Stimulated activated CD8-positive, alpha-beta memory T cell treated with anti-CD3 and anti-CD28 coated beads, Interleukin-4, amount 100 ng/mL, for 1 hour (primary cell): ENCODE results near the gene RNU1-1.
"Not testable (repeated sequence)": the region's sequence is repeated elsewhere in the genome, so short reads cannot be mapped to it uniquely, and the experiment has no call there.

ENCODE experiments used
- DNase-seq, 2 donors: peaks; one replicate each; pipeline ENCODE4 v3.0.0-alpha.2; 2020; ENCODE audit warnings: low read depth in 2 of 2, low spot score in 1 of 2

The RNU1-1 gene

GRCh38 chr1:16521679-16522078, 7.6 kb upstream of the RNU1-1 start:
- DNase-seq, result not testable (repeated sequence)

DNA sequence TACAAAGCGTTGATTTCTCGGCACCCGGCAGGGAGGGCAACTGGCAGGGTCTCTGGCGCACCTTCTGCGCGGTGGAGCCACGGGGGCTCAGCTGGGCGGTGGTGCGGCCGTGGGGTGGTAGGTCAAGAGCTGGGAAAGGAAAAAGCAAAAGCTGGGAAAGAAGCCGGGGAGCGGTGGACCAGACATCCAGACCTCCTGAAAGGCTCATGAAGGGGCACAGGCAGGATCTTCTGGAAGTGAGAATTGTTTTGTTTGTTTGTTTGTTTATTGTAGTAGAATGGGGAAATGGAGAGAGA, 7.2 kb upstream of the RNU1-1 start:
- no peak for DNase-seq

DNA sequence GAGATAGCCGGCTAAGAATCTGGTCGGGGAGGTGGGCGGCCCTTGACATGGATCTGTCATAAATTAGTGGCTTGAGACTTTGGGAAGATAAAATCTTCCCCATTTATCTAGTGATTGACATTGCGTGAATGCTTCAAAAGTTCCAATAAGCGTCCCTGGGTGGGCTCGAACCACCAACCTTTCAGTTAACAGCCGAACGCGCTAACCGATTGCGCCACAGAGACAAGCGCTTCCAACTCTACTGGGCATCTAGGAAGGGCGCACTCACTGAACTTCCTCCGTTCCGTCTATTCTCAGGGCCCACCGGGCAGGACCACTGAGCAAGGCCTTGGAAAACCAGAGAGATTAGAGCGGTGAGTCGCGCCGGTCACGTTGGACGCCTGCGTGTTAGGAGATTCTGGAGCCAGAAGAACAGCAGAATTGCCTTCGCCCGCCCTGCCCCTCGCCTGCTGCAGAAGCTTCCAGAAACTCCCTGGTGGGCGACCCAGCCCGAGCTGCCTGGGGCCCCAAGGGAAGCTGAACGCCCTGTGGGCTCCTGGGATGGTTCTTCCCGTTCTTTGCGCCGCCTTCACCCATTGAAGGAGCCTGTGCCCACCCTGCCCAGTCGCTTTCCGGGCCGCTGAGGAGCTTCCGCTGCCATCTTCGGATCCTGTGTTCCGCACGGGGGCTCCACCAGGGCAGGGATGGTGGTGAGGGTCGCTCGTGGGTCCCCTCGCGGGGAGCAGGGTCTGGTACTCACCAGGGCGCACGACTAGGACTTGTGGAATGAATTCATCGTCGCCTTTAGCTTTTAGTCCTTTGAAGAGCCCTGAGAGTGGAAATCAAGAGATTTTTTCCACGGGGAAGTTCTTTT, 6.6 kb upstream of the RNU1-1 start:
- DNase-seq, result not testable (repeated sequence)

DNA sequence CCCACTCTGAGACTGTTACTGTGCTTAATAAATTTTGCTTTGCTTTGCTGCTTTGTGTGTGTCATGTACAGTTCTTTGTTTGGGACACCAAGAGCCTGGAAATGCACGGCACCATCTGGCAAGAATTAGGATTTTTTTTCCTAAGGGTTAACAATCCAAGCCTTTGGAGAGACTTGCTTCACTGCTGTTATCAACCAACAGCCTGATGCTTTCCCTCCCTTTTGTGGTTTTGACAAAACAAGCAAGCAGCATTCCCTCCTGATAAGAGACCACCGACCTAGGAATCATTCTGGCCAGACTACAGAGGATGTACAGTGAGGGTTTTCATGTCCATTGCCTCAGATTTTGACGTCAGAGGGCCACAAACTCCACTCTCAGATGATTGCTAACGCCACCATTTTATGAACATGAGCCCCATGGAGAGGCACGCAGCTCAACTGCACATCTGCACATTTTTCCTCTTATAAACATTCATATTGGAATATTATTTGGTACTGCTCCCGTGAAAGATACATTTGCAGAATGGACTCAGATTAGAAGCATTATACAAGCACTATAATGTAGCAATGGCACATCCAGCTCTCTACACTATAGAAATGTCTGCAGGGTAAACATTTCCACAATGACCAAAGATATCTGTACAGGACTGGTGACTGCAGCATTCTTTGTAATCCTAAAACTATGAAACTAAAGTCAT, 5.3 kb upstream of the RNU1-1 start:
- DNase-seq, result not testable (repeated sequence)

DNA sequence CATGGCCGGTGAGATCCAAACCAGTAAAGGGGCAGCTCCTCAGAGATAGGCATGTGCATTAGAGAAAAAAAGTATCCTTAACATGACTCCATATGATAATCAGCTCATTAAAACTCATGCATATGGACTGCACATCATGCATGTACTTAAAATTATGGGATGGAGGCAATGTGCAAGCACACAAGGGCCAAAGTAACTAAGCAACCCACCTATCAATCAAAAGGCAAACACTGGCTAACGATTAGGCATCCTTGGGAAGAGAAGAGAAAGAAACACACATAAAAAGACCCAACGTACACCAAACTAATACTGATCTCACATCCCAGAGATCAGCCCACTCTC, 4.8 kb upstream of the RNU1-1 start:
- DNase-seq, result not testable (repeated sequence)

GRCh38 chr1:16516694-16517410, 2.8 kb upstream of the RNU1-1 start:
- not testable (repeated sequence) for DNase-seq

DNA sequence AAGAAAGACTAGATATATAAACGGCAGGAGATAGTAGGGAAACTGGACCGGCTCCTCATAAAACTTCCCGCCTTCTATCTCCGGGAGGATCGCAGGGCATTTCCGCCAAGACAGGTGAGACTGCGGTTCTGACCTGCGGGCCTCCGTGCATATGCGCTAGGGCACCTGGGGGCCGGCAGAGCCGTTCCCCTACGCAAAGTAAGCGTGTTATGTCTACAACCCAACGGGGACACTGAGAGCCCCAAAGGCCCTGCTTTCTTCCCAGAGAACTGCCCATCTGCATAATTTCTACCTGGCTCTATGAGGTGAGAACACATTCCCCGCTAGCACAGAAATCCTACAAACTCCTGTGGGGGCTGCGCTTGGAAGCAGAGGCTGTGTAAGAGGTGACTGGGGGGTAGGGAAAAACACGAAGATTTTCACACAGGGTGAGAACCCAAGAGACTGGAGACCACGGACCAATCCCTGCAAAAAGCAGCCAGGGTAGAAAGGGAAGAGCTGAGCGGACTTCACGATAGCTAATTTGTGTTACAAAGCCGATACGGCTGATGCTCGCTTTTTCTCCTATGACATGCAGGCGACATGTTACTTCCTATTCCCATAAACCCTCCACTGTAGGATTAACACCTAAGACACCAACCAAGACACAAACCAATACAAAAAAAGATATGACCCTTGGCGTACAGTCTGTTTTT, 526 bp downstream of the RNU1-1 start:
- not testable (repeated sequence) for DNase-seq

DNA sequence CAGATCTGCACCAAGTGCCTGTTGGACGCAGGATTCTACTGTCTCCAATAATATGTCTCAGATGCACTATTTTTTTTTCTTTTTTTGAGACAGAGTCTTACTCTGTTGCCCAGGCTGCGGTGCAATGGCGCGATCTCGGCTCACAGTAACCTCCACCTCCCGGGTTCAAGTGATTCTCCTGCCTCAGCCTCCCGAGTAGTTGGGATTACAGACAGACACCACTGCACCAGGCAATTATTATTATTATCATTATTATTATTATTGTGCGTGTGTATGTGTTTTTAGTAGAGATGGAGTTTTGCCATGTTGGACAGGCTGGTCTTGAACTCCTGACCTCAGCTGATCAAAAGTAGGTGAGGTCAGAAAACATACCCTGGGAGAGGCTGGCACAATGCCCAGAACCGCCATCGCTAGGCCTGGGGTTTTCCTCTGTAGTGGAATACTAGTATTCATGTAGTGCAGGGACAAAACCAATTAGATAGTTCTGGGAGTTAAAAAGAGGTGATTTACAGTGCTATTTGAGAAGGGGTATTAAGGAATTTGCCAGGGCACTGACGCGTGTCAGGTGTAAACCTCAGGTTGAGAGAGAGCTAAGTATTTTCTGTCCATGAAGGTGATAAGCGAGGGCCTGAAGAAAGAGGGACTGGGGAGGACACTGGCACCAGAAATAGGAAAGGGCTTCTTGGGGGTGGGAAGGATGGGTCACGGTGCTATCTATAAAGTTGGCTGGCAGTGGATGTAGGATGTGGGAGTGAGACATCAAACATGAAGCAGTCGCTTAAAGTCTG, 1.3 kb downstream of the RNU1-1 start:
- not testable (repeated sequence) for DNase-seq

DNA sequence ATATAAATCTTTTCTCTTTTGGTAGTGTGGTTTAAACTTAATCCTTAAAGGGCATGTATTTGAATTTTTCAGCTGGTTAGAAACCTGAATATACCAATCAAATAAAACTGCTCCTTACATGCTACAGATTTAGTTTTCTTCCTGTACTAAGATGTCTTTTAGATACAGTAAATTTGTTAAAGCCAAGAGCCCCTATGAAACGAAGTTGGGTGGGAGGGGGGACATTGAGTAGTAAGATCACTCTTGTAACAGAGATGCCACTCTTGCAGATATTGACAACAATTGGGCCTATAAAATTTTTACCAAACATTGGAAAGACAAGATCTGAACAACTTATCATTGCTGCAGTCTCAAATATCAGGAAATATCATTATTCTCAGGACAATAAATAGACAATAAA, 2.2 kb downstream of the RNU1-1 start:
- not testable (repeated sequence) for DNase-seq

DNA sequence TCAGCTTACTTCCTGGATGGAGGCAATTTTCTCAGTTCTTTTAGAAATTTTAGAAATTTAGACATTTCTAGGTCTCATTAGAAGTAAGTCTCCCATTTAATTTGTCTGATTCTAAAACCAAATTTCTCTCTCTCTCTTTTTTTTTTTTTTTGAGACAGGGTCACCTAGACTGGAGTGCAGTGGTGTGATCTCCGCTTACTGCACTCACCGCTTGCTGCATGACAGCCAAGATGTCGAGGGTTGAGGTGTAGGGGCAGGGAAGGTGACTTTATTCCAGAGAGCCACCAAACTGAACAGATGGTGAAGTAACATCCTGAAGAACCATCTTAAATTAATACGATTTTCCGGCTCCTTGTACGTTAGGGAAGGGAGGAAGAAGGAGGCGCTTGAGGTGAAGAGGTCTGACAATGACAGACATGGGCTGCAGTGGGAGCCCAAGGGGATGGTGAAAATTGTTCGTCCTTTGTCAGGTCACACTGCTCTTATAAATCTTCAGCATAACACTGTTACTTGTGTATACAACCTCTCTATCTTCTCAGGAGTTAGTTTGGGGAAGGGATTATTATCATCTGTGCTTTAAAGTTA, 5.1 kb downstream of the RNU1-1 start:
- DNase-seq, result not testable (repeated sequence)

DNA sequence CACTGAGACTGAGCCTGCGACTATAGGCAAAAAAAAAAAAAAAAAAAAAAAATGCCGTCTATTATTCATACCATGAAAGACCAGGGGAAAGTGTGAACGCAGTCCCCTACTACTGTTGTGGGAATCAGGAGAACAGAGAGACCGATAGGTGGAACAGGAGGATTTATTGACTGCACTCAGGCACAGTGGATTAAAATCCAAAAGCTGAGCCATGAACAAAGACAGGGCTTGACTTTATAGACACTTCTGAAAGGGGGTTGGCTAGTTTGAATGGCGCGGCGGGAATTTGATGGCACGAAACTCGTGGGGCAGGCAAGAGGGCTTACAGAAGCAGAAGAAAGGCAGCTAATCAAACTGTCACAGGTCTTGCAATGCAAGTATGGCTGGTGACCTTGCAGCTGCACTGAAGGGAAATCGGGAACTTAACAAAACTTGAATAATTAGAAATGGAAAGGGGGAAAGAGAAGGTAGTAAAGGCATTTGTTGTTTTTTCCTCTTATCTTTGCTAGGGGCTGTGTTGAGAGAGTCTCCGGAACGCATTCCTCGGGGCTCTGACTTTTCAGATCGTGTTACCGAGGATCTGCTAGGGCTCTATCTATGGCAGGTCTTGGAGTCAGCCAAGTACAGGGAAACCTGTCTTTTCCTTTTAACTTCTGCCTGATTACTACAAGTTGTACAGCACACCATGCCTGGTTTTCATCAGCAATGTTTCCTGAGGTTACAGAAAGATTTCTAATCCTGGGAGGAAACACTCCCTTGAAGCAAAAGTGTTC, 7.5 kb downstream of the RNU1-1 start:
- not testable (repeated sequence) for DNase-seq

GRCh38 chr1:16505870-16506269, 8.2 kb downstream of the RNU1-1 start:
- not testable (repeated sequence) for DNase-seq

DNA sequence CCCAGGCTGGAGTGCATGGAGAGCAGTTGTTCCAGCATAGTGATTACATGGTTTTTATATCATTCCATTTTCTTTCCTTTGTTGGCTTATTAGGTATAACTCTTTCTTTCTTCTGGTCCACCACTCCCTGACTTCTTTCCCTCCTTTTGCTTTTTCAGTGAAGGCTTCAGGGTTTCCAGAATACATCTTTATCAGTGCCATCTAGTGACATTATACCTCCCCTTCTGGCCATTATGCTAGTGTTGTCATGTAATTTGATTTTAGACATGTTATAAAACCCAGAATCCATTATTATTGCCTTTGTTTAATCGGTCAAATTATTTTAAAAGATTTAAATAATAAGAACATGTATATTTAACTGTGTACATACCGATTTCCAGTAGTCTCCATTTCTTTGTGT, 10.6 kb downstream of the RNU1-1 start:
- no peak for DNase-seq

- not testable (repeated sequence) for DNase-seq
These were observed 12.6 kb downstream of the RNU1-1 start for GRCh38 chr1:16501446-16501845.

- not testable (repeated sequence) for DNase-seq
These were observed 13.1 kb downstream of the RNU1-1 start for GRCh38 chr1:16500975-16501374.

DNA sequence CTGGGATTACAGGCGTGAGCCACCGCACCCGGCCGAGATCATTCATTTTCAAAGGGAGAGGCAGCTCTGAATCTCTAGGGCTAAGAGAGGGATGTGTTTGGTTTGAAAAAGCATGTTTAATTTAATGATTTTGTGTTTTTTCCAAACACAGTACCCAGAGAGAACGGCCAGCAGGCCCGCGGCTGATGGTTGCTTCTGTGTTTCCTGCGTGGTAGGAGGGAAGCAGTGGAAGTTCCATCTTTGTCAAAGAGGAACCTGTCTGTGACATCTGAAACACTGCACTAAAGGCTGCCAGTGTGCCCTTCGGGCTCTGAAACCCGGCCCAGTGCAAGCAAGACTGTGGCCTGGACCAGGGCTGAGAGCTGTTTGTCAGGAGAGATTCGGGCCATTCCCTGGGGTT, 13.6 kb downstream of the RNU1-1 start:
- DNase-seq, result not testable (repeated sequence)

- peak; percentile 66 to 70 for DNase-seq
These were observed 15.3 kb downstream of the RNU1-1 start for GRCh38 chr1:16498573-16499413.

GRCh38 chr1:16498047-16498446, 16.0 kb downstream of the RNU1-1 start:
- DNase-seq, result not testable (repeated sequence)
